HCT116 (cell line): ENCODE measurements around the gene F13A1. TPM values are rescaled to one million over a fixed set of nuclear protein-coding genes. Genes with fewer than 3 reads are reported as not detected.

Experiments used
- ATAC-seq: fragments of 200-7000 bp; cut with Tn5 transposase; 2 replicates; pipeline ENCODE4 v1.9.1; 2020; ENCODE audit warnings: mild to moderate bottlenecking, moderate library complexity
- BruUV-seq: library from RNA; stranded (reverse); fragments of 400-500 nt; replicated peaks from 2 replicates; lab custom pipeline; 2021; lab: Mats Ljungman, UMichigan
- CTCF ChIA-PET: fragments of 300-600 bp; sonication (Branson Sonifier 250); formaldehyde crosslinking; loops from one replicate; lab custom pipeline; 2021; ENCODE audit warnings: antibody characterized with exemption; lab: Charles Lee
- POLR2A ChIA-PET: fragments of 300-600, 350-600 bp; sonication (Branson Sonifier 250); formaldehyde crosslinking; loops from one replicate; lab custom pipeline; 2021; ENCODE audit warnings: antibody characterized with exemption; lab: Charles Lee
- RAD21 ChIA-PET, 2 experiments: fragments of 300-600 bp; sonication (Branson Sonifier 250); formaldehyde crosslinking; loops; one replicate each; lab custom pipeline; 2023; ENCODE audit warnings: low total read pairs in 2 of 2; ENCODE audit not compliant: uncharacterized antibody in 2 of 2, unreplicated experiment in 2 of 2, low non-redundant PET in 1 of 2; lab: Charles Lee
- DNase-seq: peaks from one replicate; pipeline ENCODE4 v3.0.0-alpha.2; 2010; ENCODE audit warnings: low read depth, low spot score
- H2AFZ ChIP-seq: fragments of 200-600 bp; shearing (Covaris generic), sonication (generic); 2 replicates; pipeline ENCODE4 v1.6.1; 2017; ENCODE audit warnings: low read depth, mixed run types, mixed read lengths, antibody characterized with exemption, low read length; ENCODE audit not compliant: poor library complexity, severe bottlenecking
- H3K27ac ChIP-seq: 2 replicates; pipeline ENCODE4 v1.5.1; 2012; ENCODE audit warnings: low read depth, low read length
- H3K27me3 ChIP-seq: fragments of 200-600 bp; sonication (generic); 2 replicates; pipeline ENCODE4 v1.6.1; 2016; ENCODE audit warnings: mixed run types, low read length, mixed read lengths; ENCODE audit not compliant: insufficient read depth
- H3K36me3 ChIP-seq, 2 experiments: fragments of 200-500 bp in 1 of 2; fragments of 200-600 bp in 1 of 2; sonication (Bioruptor generic) in 1 of 2; sonication (generic) in 1 of 2; 2 replicates each; pipeline versions ENCODE4 v1.5.1 to v1.6.1; 2014 to 2016; ENCODE audit warnings: low read length in 2 of 2, inconsistent platforms in 1 of 2, mixed read lengths in 1 of 2, mixed run types in 1 of 2; ENCODE audit not compliant: insufficient read depth in 2 of 2, control insufficient read depth in 1 of 2
- H3K4me1 ChIP-seq, 2 experiments: fragments of 200-600 bp in 1 of 2; sonication (generic) in 1 of 2; 2 replicates each; pipeline versions ENCODE4 v1.5.1 to v1.6.1; 2012 to 2017; ENCODE audit warnings: low read length in 2 of 2, inconsistent platforms in 1 of 2, mild to moderate bottlenecking in 1 of 2, mixed read lengths in 1 of 2, mixed run types in 1 of 2, moderate library complexity in 1 of 2; ENCODE audit not compliant: insufficient read depth in 2 of 2, control insufficient read depth in 1 of 2
- H3K4me2 ChIP-seq: fragments of 200-600 bp; sonication (generic); 2 replicates; pipeline ENCODE4 v1.6.1; 2017; ENCODE audit warnings: mixed run types, low read length, mixed read lengths
- H3K4me3 ChIP-seq, 2 experiments: fragments of 200-600 bp in 1 of 2; sonication (generic) in 1 of 2; replicated peaks in 1 of 2; 2 replicates each; pipeline ENCODE4 v1.5.1; 2011 to 2016; ENCODE audit warnings: low read length in 2 of 2, control low read depth in 1 of 2, low read depth in 1 of 2, mild to moderate bottlenecking in 1 of 2, mixed read lengths in 1 of 2, mixed run types in 1 of 2
- H3K79me2 ChIP-seq: fragments of 200-600 bp; sonication (generic); 2 replicates; pipeline ENCODE4 v1.6.1; 2017; ENCODE audit warnings: mild to moderate bottlenecking, mixed run types, low read length, moderate library complexity, mixed read lengths; ENCODE audit not compliant: insufficient read depth
- H3K9ac ChIP-seq: fragments of 200-600 bp; sonication (generic); 2 replicates; pipeline ENCODE4 v1.6.1; 2016; ENCODE audit warnings: low read length, mixed read lengths
- H3K9me2 ChIP-seq: fragments of 200-600 bp; sonication (generic), shearing (Covaris generic); 2 replicates; pipeline ENCODE4 v1.6.1; 2017; ENCODE audit warnings: mixed run types, mild to moderate bottlenecking, moderate library complexity; ENCODE audit not compliant: insufficient read depth
- H3K9me3 ChIP-seq, 2 experiments: fragments of 200-500 bp in 1 of 2; fragments of 200-600 bp in 1 of 2; sonication (Bioruptor generic) in 1 of 2; sonication (generic) in 1 of 2; 2 replicates each; pipeline ENCODE4 v1.6.1; 2014 to 2017; ENCODE audit warnings: low read length in 2 of 2, mixed read lengths in 2 of 2, inconsistent platforms in 1 of 2, low read depth in 1 of 2, mild to moderate bottlenecking in 1 of 2, mixed run types in 1 of 2, moderate library complexity in 1 of 2; ENCODE audit not compliant: control insufficient read depth in 1 of 2, insufficient read depth in 1 of 2
- H4K20me1 ChIP-seq: fragments of 200-600 bp; sonication (generic), shearing (Covaris generic); 2 replicates; pipeline ENCODE4 v1.6.1; 2017; ENCODE audit warnings: mixed run types, mild to moderate bottlenecking, moderate library complexity; ENCODE audit not compliant: insufficient read depth
- CBX3 ChIP-seq: IDR thresholded peaks from 2 replicates; pipeline ENCODE4 v1.6.1; 2012; ENCODE audit warnings: low read depth
- CTCF ChIP-seq, 3 experiments: fragments of 200-600 bp in 1 of 3; sonication (generic) in 1 of 3; IDR thresholded peaks in 2 of 3; conservative IDR thresholded peaks in 1 of 3; 2 replicates each; pipeline ENCODE4 v1.5.1; 2012 to 2017; ENCODE audit warnings: low read depth in 2 of 3, low read length in 2 of 3, antibody characterized with exemption in 1 of 3, borderline replicate concordance in 1 of 3, control low read depth in 1 of 3, mild to moderate bottlenecking in 1 of 3, mixed read lengths in 1 of 3, mixed run types in 1 of 3, moderate library complexity in 1 of 3; ENCODE audit not compliant: insufficient read depth in 1 of 3
- EZH2phosphoT487 ChIP-seq: fragments of 200-600 bp; IDR thresholded peaks from 2 replicates; pipeline ENCODE4 v1.6.1; 2018; ENCODE audit warnings: antibody characterized with exemption, borderline replicate concordance
- JUND ChIP-seq: IDR thresholded peaks from 2 replicates; pipeline ENCODE4 v1.6.1; 2012
- POLR2A ChIP-seq: IDR thresholded peaks from 2 replicates; pipeline ENCODE4 v1.7.0; 2011; ENCODE audit warnings: borderline replicate concordance; ENCODE audit not compliant: insufficient read depth, insufficient read length; ENCODE audit errors: extremely low read depth
- POLR2AphosphoS5 ChIP-seq: IDR thresholded peaks from 2 replicates; pipeline ENCODE4 v1.6.1; 2011; ENCODE audit warnings: mild to moderate bottlenecking, low read depth, low read length, moderate library complexity
- SIN3A ChIP-seq: IDR thresholded peaks from 2 replicates; pipeline ENCODE4 v1.6.1; 2012; ENCODE audit warnings: low read depth
- SRF ChIP-seq: IDR thresholded peaks from 2 replicates; pipeline ENCODE4 v1.6.1; 2012; ENCODE audit warnings: low read depth
- TCF7L2 ChIP-seq: IDR thresholded peaks from 2 replicates; pipeline ENCODE4 v1.7.0; 2011; ENCODE audit warnings: borderline replicate concordance, inconsistent platforms; ENCODE audit not compliant: insufficient read depth, insufficient read length; ENCODE audit errors: extremely low read depth
- YY1 ChIP-seq: IDR thresholded peaks from 2 replicates; pipeline ENCODE4 v1.6.1; 2011; ENCODE audit warnings: low read length, low read depth, moderate library complexity, mild to moderate bottlenecking; ENCODE audit not compliant: insufficient replicate concordance; ENCODE audit errors: extremely low read depth
- ZBTB33 ChIP-seq: IDR thresholded peaks from 2 replicates; pipeline ENCODE4 v1.6.1; 2011; ENCODE audit warnings: mild to moderate bottlenecking, low read length, moderate library complexity; ENCODE audit not compliant: insufficient replicate concordance; ENCODE audit errors: extremely low read depth
- intact Hi-C: fragments of 100-400 bp; cut with micrococcal nuclease; formaldehyde crosslinking; loops from 2 replicates; pipeline ENCODE4 v1.10.0; 2022
- total RNA-seq: library from RNA; stranded (reverse); gene quantifications from one replicate; pipeline ENCODE4 v1.2.1, GENCODE V29; 2021; ENCODE audit not compliant: unreplicated experiment

F13A1 gene
- total RNA-seq, 1 experiment from 2014 or later = 0.34 TPM

- ChIA-PET RAD21 (no interaction called here), POLR2A (no interaction called here), CTCF (interaction anchor here (1.0 kb wide), 1 partner anchor 230 kb away, joined by 3 read pairs; no protein-coding TSS in a partner anchor)
- Histone ChIP-seq H4K20me1 (0 out of 2 replicates have a peak, but pooled peaks cover 3% of the 10 kb centered on the region), H3K9ac (no peak overlapping the region), H3K27ac (no peak overlapping the region), H3K36me3 (no peaks in the 10 kb centered on the region), H3K27me3 (peaks cover 13% of the 10 kb centered on the region; the same call in 1 of the 2 replicates), H3K9me3 (no peaks in the 10 kb centered on the region), H3K4me3 (no peak overlapping the region), H3K4me1 (no peaks in the 10 kb centered on the region), H3K79me2 (no peaks in the 10 kb centered on the region), H3K4me2 (no peak overlapping the region), H3K9me2 (no peaks in the 10 kb centered on the region), H2AFZ (no peak overlapping the region)
- intact Hi-C loops = no loop called here
- ATAC-seq (no peak), DNase-seq (no peak)
- TF ChIP-seq CBX3 (no peak), CTCF (IDR thresholded peaks at IDR 0.05 in 2 of 3, conservative IDR thresholded peaks at IDR 0.05 in 1 of 3; ENCODE audit: borderline replicate concordance in 1 of 3, insufficient read depth in 1 of 3, low read depth in 2 of 3, low read length in 2 of 3) (no peak), EZH2phosphoT487 (no peak), ZBTB33 (no peak), JUND (no peak), POLR2AphosphoS5 (no peak), POLR2A (no peak), SIN3A (no peak), SRF (no peak), TCF7L2 (no peak), YY1 (no peak)
- no TSS peak for BruUV-seq
These were observed 3.1 kb downstream of the F13A1 start for GRCh38 chr6:6317386-6317785.
